HepG2 (cell line): Measurements from ENCODE around the gene KCNK10. TPM values are rescaled to one million over a fixed set of nuclear protein-coding genes. Genes with fewer than 3 reads are reported as not detected.

Experiments used
- ATAC-seq: fragments of 200-7000 bp; cut with Tn5 transposase; 3 replicates; pipeline ENCODE4 v1.9.1; 2020; ENCODE audit warnings: mild to moderate bottlenecking, moderate library complexity
- BruUV-seq: library from RNA; stranded (reverse); fragments of 400-500 nt; replicated peaks from 2 replicates; lab custom pipeline; 2021; lab: Mats Ljungman, UMichigan
- CTCF ChIA-PET: fragments of 300-600 bp; formaldehyde crosslinking; extraction: SDS; loops from one replicate; lab custom pipeline; 2021; ENCODE audit warnings: low total read pairs, inconsistent platforms, low intra/inter-chr PET ratio; lab: Yijun Ruan, JAX
- POLR2A ChIA-PET: fragments of 350-600 bp; sonication (Branson Sonifier 250); formaldehyde crosslinking; loops from one replicate; lab custom pipeline; 2020; ENCODE audit warnings: antibody characterized with exemption, inconsistent platforms; lab: Yijun Ruan, JAX
- DNase-seq: peaks from one replicate; pipeline ENCODE4 v3.0.0-alpha.2; 2015; ENCODE audit warnings: low spot score
- FAIRE-seq: peaks from 3 replicates; lab custom pipeline; 2011; peaks lifted over from hg19 to GRCh38; lab: Jason Lieb, UNC
- H2AFZ ChIP-seq: one replicate; pipeline ENCODE4 v1.6.1; 2011; ENCODE audit warnings: low read length, inconsistent platforms
- H3K27ac ChIP-seq: fragments of 300-600 bp; 3 replicates; pipeline ENCODE4 v1.8.0; 2011; ENCODE audit warnings: mixed run types, mild to moderate bottlenecking, mixed read lengths, low read length, inconsistent platforms; ENCODE audit not compliant: insufficient read depth; ENCODE audit errors: extremely low read length
- H3K27me3 ChIP-seq, 2 experiments: fragments of 200-600 bp in 1 of 2; 2 replicates in 1 of 2; 3 replicates in 1 of 2; pipeline versions ENCODE4 v1.6.0 to v1.8.0; 2011; ENCODE audit warnings: low read length in 2 of 2, mild to moderate bottlenecking in 2 of 2, moderate library complexity in 2 of 2, inconsistent platforms in 1 of 2; ENCODE audit not compliant: insufficient read depth in 2 of 2, control insufficient read depth in 1 of 2
- H3K36me3 ChIP-seq, 2 experiments: fragments of 200-600 bp in 1 of 2; replicated peaks in 1 of 2; 2 replicates in 1 of 2; 3 replicates in 1 of 2; pipeline versions ENCODE4 v1.5.1 to v1.8.0; 2011; ENCODE audit warnings: low read length in 2 of 2, inconsistent platforms in 1 of 2; ENCODE audit not compliant: insufficient read depth in 2 of 2, control insufficient read depth in 1 of 2
- H3K4me1 ChIP-seq: 2 replicates; pipeline ENCODE4 v1.5.1; 2012; ENCODE audit warnings: low read length, inconsistent platforms; ENCODE audit not compliant: insufficient read depth
- H3K4me2 ChIP-seq: 2 replicates; pipeline ENCODE4 v1.6.0; 2011; ENCODE audit warnings: low read depth, low read length, inconsistent platforms
- H3K4me3 ChIP-seq, 3 experiments: fragments of 200-600 bp in 1 of 3; sonication (generic), shearing (Covaris generic) in 1 of 3; replicated peaks in 1 of 3; 2 replicates each; pipeline ENCODE4 v1.5.1; 2011 to 2016; ENCODE audit warnings: low read length in 3 of 3, inconsistent platforms in 2 of 3, low read depth in 2 of 3, mild to moderate bottlenecking in 2 of 3, control low read depth in 1 of 3, mixed read lengths in 1 of 3; ENCODE audit not compliant: insufficient read depth in 1 of 3
- H3K79me2 ChIP-seq: one replicate; pipeline ENCODE4 v1.6.1; 2011; ENCODE audit warnings: low read length, inconsistent platforms; ENCODE audit not compliant: insufficient read depth
- H3K9ac ChIP-seq: 2 replicates; pipeline ENCODE4 v1.6.0; 2011; ENCODE audit warnings: mild to moderate bottlenecking, low read depth, low read length, inconsistent platforms; ENCODE audit not compliant: insufficient read depth
- H3K9me3 ChIP-seq: 2 replicates; pipeline ENCODE4 v1.5.1; 2012; ENCODE audit warnings: mild to moderate bottlenecking, low read length
- H4K20me1 ChIP-seq: 2 replicates; pipeline ENCODE4 v1.6.0; 2011; ENCODE audit warnings: inconsistent platforms, mild to moderate bottlenecking, low read length, moderate library complexity; ENCODE audit not compliant: insufficient read depth
- MTA1 ChIP-seq: sonication (generic); formaldehyde crosslinking; IDR thresholded peaks from 2 replicates; pipeline ENCODE4 v1.4.0; 2020; ENCODE audit warnings: missing genetic modification reagents, mild to moderate bottlenecking, borderline replicate concordance
- RBM22 ChIP-seq: fragments of 200-400 bp; formaldehyde crosslinking; optimal IDR thresholded peaks from 2 replicates; pipeline ENCODE3; 2017; ENCODE audit warnings: mild to moderate bottlenecking, low read length, moderate library complexity
- TEF ChIP-seq: sonication (generic); formaldehyde crosslinking; IDR thresholded peaks from 2 replicates; pipeline ENCODE4 v1.5.0; 2020; ENCODE audit warnings: missing genetic modification reagents
- ZNF772 ChIP-seq: sonication (generic); formaldehyde crosslinking; IDR thresholded peaks from 2 replicates; pipeline ENCODE4 v1.5.0; 2020; ENCODE audit warnings: mild to moderate bottlenecking, missing genetic modification reagents
- ZSCAN21 ChIP-seq: sonication (generic); formaldehyde crosslinking; IDR thresholded peaks from 2 replicates; pipeline ENCODE4 v1.8.0; 2022; ENCODE audit warnings: mild to moderate bottlenecking, missing genetic modification reagents, moderate library complexity, borderline replicate concordance
- WGBS: methylation state at CpG from one replicate; pipeline ENCODE4 v1.1.6; 2017; ENCODE audit warnings: low lambda C conversion rate; 5-methylcytosine and 5-hydroxymethylcytosine counted together
- in situ Hi-C: cut with HindIII; loops from 2 replicates; pipeline ENCODE4 v1.10.0; 2017; ENCODE audit warnings: low pct_unique_long_range_greater_than_20kb; ENCODE audit not compliant: extremely low pct_ligation_motif_present
- intact Hi-C: fragments of 100-400 bp; cut with micrococcal nuclease; formaldehyde crosslinking; loops from one replicate; pipeline ENCODE4 v1.10.0; 2022; ENCODE audit not compliant: unreplicated experiment
- polyA plus RNA-seq, 8 experiments: library from polyadenylated mRNA; depleted of rRNA in 3 of 8; stranded (reverse) in 7 of 8; unstranded in 1 of 8; fragments of >200 nt; fragmentation: Illumina TruSeq in 4 of 8; extraction: Trizol in 4 of 8; gene quantifications; 2 replicates each; pipeline versions ENCODE4 v1.2.1 to v1.2.3, GENCODE V29; 2011 to 2016; ENCODE audit warnings: low read depth in 4 of 8, missing spikeins in 1 of 8, mixed read lengths in 1 of 8; ENCODE audit not compliant: insufficient read depth in 1 of 8
- total RNA-seq, 5 experiments: library from RNA; depleted of rRNA; stranded (reverse); fragments of >200 nt; fragmentation: Illumina TruSeq; extraction: Trizol; gene quantifications; 2 replicates each; pipeline ENCODE4 v1.2.3, GENCODE V29; 2016; ENCODE audit warnings: low read depth in 1 of 5
- TF ChIP-seq, protein P1 (sequence below): sonication (generic); formaldehyde crosslinking; IDR thresholded peaks from 2 replicates; pipeline ENCODE4 v1.4.0; 2020; ENCODE audit warnings: mild to moderate bottlenecking, missing genetic modification reagents

The KCNK10 gene
- total and polyA plus RNA-seq, 2 of the 13 experiments (the other 11 are each of a cell fraction or from before 2014, with no cell fraction given): not detected

DNA sequence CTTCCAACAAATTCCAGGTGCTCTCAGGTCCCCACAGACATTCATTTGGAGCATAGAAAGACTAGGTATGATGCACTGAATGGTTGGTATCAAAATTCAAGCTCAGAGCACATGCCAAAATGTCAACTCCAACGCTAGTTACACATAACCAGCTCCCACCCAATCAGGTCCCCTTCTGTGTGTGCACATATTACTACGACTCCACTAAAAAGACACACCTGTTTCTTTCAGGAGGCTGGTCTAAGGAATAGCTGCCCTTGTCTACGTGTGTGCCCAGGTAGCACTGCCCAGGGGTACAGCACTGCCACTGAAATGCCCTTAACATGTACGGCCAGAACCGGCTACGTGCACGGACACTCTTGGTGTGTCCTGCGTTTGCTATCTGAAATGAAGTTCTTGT lies 138.1 kb downstream of the KCNK10 start (continued):
- TF ChIP-seq, protein P1, sequence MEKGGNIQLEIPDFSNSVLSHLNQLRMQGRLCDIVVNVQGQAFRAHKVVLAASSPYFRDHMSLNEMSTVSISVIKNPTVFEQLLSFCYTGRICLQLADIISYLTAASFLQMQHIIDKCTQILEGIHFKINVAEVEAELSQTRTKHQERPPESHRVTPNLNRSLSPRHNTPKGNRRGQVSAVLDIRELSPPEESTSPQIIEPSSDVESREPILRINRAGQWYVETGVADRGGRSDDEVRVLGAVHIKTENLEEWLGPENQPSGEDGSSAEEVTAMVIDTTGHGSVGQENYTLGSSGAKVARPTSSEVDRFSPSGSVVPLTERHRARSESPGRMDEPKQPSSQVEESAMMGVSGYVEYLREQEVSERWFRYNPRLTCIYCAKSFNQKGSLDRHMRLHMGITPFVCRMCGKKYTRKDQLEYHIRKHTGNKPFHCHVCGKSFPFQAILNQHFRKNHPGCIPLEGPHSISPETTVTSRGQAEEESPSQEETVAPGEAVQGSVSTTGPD (CRISPR knock-in tag): no peak
- TF ChIP-seq ZNF772 (CRISPR knock-in tag): no peak
- TF ChIP-seq TEF (CRISPR knock-in tag): no peak
- no peak for TF ChIP-seq RBM22

- intact Hi-C loops (no loop called here), in situ Hi-C loops (no loop called here)
- BruUV-seq: no TSS peak
- TF ChIP-seq ZSCAN21 (CRISPR knock-in tag): no peak
- TF ChIP-seq MTA1: no peak
- H3K36me3 ChIP-seq: no peaks in the 10 kb centered on the region
- 17% methylated on average over 5 of the region's 5 CpGs for WGBS
- no peaks in the 10 kb centered on the region for H3K9me3 ChIP-seq
- H2AFZ ChIP-seq: no peak overlapping the region
- no peaks in the 10 kb centered on the region for H3K79me2 ChIP-seq
- H3K9ac ChIP-seq: no peak overlapping the region
- DNase-seq: no peak
- no peaks in the 10 kb centered on the region for H4K20me1 ChIP-seq
- H3K4me2 ChIP-seq: no peak overlapping the region
- no peak for ATAC-seq
- H3K27ac ChIP-seq: no peak overlapping the region
- CTCF ChIA-PET: no interaction called here
- POLR2A ChIA-PET: no interaction called here
- peaks cover 0 to 3% of the 10 kb centered on the region in 2 experiments; a peak in 1 of 5 replicates for H3K27me3 ChIP-seq
- no peaks in the 10 kb centered on the region for H3K4me1 ChIP-seq
- H3K4me3 ChIP-seq: no peak overlapping the region
- no peak for FAIRE-seq
Observed at GRCh38 chr14:88181072-88181471, 142.0 kb downstream of the KCNK10 start.
